ENCODE measurements around the gene ANO4.

ANO4 gene

DNA sequence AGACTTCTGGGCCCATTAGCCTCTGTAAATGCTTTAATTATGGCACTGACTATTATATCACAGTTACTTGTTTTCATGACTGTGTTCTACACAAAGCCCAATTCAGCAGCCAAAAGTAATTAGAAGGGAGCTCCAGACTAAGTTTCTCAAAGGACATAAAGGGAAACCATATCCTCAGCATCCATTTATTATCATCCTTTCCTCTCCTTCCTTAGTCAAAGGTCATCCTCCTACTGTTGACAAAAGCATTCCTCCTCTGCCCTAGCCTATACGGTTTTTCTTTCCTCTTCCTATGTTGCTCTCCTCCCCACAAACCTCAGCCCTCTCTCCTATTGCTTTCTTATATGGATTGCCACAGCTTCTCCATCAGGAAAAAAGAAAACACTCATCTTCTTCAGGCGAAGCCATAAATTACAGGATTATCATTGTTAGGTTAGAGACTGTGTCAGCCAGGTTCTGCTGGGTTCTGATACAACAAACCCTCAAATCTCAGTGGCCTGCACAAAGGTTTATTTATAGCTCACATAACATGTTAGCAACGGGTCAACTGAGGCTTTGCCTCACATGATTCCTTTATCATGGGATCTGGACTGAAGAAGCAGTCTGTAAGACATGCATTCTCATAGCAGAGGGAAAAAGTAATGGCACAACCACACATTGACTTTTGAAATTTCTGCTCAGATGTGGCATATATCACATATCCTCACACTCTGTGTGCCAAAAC, 208.3 kb downstream of the ANO4 start:
- Histone ChIP-seq H3K27me3 (ENCODE audit: low read length) (no peaks in the 10 kb centered on the region), H3F3A (ENCODE audit: insufficient read depth) (no peaks in the 10 kb centered on the region), H3K4me3 (ENCODE audit: insufficient read depth, low read length, poor library complexity, severe bottlenecking) (no peak overlapping the region), H3K9me2 (replicated peaks; ENCODE audit: insufficient read depth, low read length) (no peaks in the 10 kb centered on the region), H3K36me3 (ENCODE audit: low read length) (no peaks in the 10 kb centered on the region), H3K79me2 (ENCODE audit: insufficient read depth, low read length) (no peaks in the 10 kb centered on the region), H3K9me3 (ENCODE audit: insufficient read depth, low read length) (no peaks in the 10 kb centered on the region), H3K4me2 (ENCODE audit: low read depth, low read length, poor library complexity, severe bottlenecking) (no peak overlapping the region), H3K27ac (ENCODE audit: low read depth, low read length) (no peak overlapping the region), H2AFZ (ENCODE audit: low read depth, low read length, severe bottlenecking) (no peak overlapping the region), H4K20me1 (ENCODE audit: low read depth, low read length) (no peaks in the 10 kb centered on the region), H3K9ac (ENCODE audit: low read length) (no peak overlapping the region)
- no peak for TF ChIP-seq EZH2phosphoT487 (conservative IDR thresholded peaks at IDR 0.05; ENCODE audit: low read length)
- TF ChIP-seq, protein P1, sequence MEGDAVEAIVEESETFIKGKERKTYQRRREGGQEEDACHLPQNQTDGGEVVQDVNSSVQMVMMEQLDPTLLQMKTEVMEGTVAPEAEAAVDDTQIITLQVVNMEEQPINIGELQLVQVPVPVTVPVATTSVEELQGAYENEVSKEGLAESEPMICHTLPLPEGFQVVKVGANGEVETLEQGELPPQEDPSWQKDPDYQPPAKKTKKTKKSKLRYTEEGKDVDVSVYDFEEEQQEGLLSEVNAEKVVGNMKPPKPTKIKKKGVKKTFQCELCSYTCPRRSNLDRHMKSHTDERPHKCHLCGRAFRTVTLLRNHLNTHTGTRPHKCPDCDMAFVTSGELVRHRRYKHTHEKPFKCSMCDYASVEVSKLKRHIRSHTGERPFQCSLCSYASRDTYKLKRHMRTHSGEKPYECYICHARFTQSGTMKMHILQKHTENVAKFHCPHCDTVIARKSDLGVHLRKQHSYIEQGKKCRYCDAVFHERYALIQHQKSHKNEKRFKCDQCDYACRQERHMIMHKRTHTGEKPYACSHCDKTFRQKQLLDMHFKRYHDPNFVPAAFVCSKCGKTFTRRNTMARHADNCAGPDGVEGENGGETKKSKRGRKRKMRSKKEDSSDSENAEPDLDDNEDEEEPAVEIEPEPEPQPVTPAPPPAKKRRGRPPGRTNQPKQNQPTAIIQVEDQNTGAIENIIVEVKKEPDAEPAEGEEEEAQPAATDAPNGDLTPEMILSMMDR (IDR thresholded peaks at IDR 0.05; ENCODE audit: insufficient read depth, low read length, poor library complexity, severe bottlenecking) = no peak

DNA sequence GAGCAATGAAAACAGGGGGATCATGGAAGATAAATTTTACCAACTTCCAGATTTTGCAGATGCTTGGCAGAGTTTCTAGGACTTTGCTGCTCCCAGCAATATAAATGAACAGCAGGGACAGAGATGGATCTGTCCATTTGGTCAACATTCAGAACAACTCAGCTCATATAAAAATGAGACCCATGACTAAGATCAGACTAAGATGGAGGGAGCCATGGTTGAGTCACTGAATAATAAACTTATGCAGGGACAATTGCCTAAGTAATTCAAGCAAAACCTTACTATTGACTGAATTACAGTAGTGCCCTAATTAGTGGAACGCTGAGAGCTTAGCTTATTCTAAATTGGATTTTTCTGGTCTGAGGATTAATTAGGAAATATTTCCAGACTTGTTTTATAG, 210.3 kb downstream of the ANO4 start:
- Histone ChIP-seq H3K27ac (ENCODE audit: low read depth, low read length) (no peak overlapping the region), H2AFZ (ENCODE audit: low read depth, low read length, severe bottlenecking) (no peak overlapping the region), H3K79me2 (ENCODE audit: insufficient read depth, low read length) (no peaks in the 10 kb centered on the region), H3K27me3 (ENCODE audit: low read length) (no peaks in the 10 kb centered on the region), H3K9me2 (replicated peaks; ENCODE audit: insufficient read depth, low read length) (no peaks in the 10 kb centered on the region), H3K9me3 (ENCODE audit: insufficient read depth, low read length) (peaks cover 15% of the 10 kb centered on the region; the same call in 1 of the 2 replicates), H4K20me1 (ENCODE audit: low read depth, low read length) (no peaks in the 10 kb centered on the region), H3K4me3 (ENCODE audit: insufficient read depth, low read length, poor library complexity, severe bottlenecking) (no peak overlapping the region), H3K9ac (ENCODE audit: low read length) (no peak overlapping the region), H3K4me2 (ENCODE audit: low read depth, low read length, poor library complexity, severe bottlenecking) (no peak overlapping the region), H3F3A (ENCODE audit: insufficient read depth) (no peaks in the 10 kb centered on the region), H3K36me3 (ENCODE audit: low read length) (0 out of 2 replicates have a peak, but pooled peaks cover 6% of the 10 kb centered on the region)
- no peak for TF ChIP-seq EZH2phosphoT487 (conservative IDR thresholded peaks at IDR 0.05; ENCODE audit: low read length)
- TF ChIP-seq, protein P1 (IDR thresholded peaks at IDR 0.05; ENCODE audit: insufficient read depth, low read length, poor library complexity, severe bottlenecking) = no peak

DNA sequence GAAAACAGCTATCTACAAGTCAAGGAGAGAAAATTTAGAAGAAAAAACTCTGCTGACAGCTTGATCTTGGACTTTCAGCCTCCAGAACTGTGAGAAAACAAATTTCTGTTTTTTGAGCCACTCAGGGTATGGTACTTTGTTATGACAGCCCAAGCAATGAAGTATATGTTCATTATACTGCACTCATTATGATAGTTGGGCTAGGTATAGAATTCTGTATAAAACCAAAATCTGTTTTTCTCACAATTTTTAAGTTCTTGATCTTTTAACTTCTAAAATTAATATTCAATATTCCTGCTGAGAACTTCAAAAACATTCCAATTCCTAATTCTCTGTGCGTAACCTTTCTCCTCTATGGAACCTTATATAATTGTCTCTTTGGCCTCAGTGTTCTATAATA, 214.7 kb downstream of the ANO4 start:
- 0 out of 2 replicates have a peak, but pooled peaks cover 11% of the 10 kb centered on the region for H3K36me3 ChIP-seq (ENCODE audit: low read length)
- H2AFZ ChIP-seq (ENCODE audit: low read depth, low read length, severe bottlenecking) = no peak overlapping the region
- H3K4me3 ChIP-seq (ENCODE audit: insufficient read depth, low read length, poor library complexity, severe bottlenecking) = no peak overlapping the region
- H3K9me3 ChIP-seq (ENCODE audit: insufficient read depth, low read length) = peaks cover 24% of the 10 kb centered on the region; the same call in 1 of the 2 replicates
- no peaks in the 10 kb centered on the region for H3F3A ChIP-seq (ENCODE audit: insufficient read depth)
- no peak overlapping the region for H3K9ac ChIP-seq (ENCODE audit: low read length)
- H3K9me2 ChIP-seq (replicated peaks; ENCODE audit: insufficient read depth, low read length) = no peaks in the 10 kb centered on the region
- no peaks in the 10 kb centered on the region for H3K27me3 ChIP-seq (ENCODE audit: low read length)
- H3K79me2 ChIP-seq (ENCODE audit: insufficient read depth, low read length) = no peaks in the 10 kb centered on the region
- H4K20me1 ChIP-seq (ENCODE audit: low read depth, low read length) = no peaks in the 10 kb centered on the region
- H3K4me2 ChIP-seq (ENCODE audit: low read depth, low read length, poor library complexity, severe bottlenecking) = no peak overlapping the region
- H3K27ac ChIP-seq (ENCODE audit: low read depth, low read length) = no peak overlapping the region
- TF ChIP-seq, protein P1 (IDR thresholded peaks at IDR 0.05; ENCODE audit: insufficient read depth, low read length, poor library complexity, severe bottlenecking) = no peak
- no peak for TF ChIP-seq EZH2phosphoT487 (conservative IDR thresholded peaks at IDR 0.05; ENCODE audit: low read length)

All from SU-DHL-6 (cell line).